SK-N-MC (cell line): Measurements from ENCODE around the gene IGFBP3.

ENCODE experiments used
- DNase-seq: peaks from one replicate; pipeline ENCODE4 v3.0.0-alpha.2; 2011; ENCODE audit warnings: low read depth, low spot score
- H3K27ac ChIP-seq: fragments of 200-600 bp; sonication (generic); 2 replicates; pipeline ENCODE4 v1.5.1; 2016; ENCODE audit warnings: mixed run types
- H3K36me3 ChIP-seq: fragments of 200-600 bp; sonication (generic); 2 replicates; pipeline ENCODE4 v1.6.1; 2017; ENCODE audit warnings: antibody characterized with exemption, low read length, mixed read lengths; ENCODE audit not compliant: insufficient read depth
- H3K4me3 ChIP-seq: fragments of 200-600 bp; sonication (generic); 2 replicates; pipeline ENCODE4 v1.5.1; 2016
- H3K9ac ChIP-seq: fragments of 200-600 bp; sonication (generic); 2 replicates; pipeline ENCODE4 v1.8.0; 2017; ENCODE audit warnings: mixed run types, mixed read lengths; ENCODE audit not compliant: insufficient read length
- H3K9me3 ChIP-seq: fragments of 200-600 bp; sonication (generic); 2 replicates; pipeline ENCODE4 v1.6.1; 2017; ENCODE audit warnings: low read depth, mild to moderate bottlenecking, antibody characterized with exemption, low read length, moderate library complexity, mixed read lengths
- EZH2 ChIP-seq: fragments of 200-600 bp; sonication (generic); IDR thresholded peaks from one replicate; pipeline ENCODE4 v1.6.1; 2017; ENCODE audit warnings: antibody characterized with exemption
- FOXP2 ChIP-seq: optimal IDR thresholded peaks from 2 replicates; pipeline ENCODE3; 2011; ENCODE audit warnings: mild to moderate bottlenecking, moderate library complexity; ENCODE audit not compliant: insufficient read depth; ENCODE audit errors: extremely low read length, control extremely low read depth
- POLR2AphosphoS5 ChIP-seq: IDR thresholded peaks from 2 replicates; pipeline ENCODE4 v1.6.1; 2012; ENCODE audit warnings: mild to moderate bottlenecking, low read depth, low read length, borderline replicate concordance

The IGFBP3 gene

GRCh38 chr7:45919231-45919784 is 1.8 kb downstream of the IGFBP3 start:
- H3K4me3 ChIP-seq, result no peak overlapping the region
- no peak overlapping the region for H3K9ac ChIP-seq
- no peak for DNase-seq
- H3K27ac ChIP-seq, result no peak overlapping the region
- H3K9me3 ChIP-seq, result no peaks in the 10 kb centered on the region
- TF ChIP-seq FOXP2 (no peak), POLR2AphosphoS5 (no peak), EZH2 (no peak)
- no peaks in the 10 kb centered on the region for H3K36me3 ChIP-seq

- TF ChIP-seq EZH2, result no peak
- TF ChIP-seq POLR2AphosphoS5, result no peak
- TF ChIP-seq FOXP2, result no peak
- no peak for DNase-seq
- Histone ChIP-seq H3K36me3 (no peaks in the 10 kb centered on the region), H3K27ac (no peak overlapping the region), H3K9me3 (no peaks in the 10 kb centered on the region), H3K4me3 (no peak overlapping the region), H3K9ac (no peak overlapping the region)
Measured at GRCh38 chr7:45918556-45918955, 2.5 kb downstream of the IGFBP3 start.

GRCh38 chr7:45917658-45918057 is 3.4 kb downstream of the IGFBP3 start:
- no peak overlapping the region for H3K9ac ChIP-seq
- no peaks in the 10 kb centered on the region for H3K9me3 ChIP-seq
- no peak for DNase-seq
- H3K27ac ChIP-seq, result no peak overlapping the region
- no peak overlapping the region for H3K4me3 ChIP-seq
- TF ChIP-seq EZH2, result no peak
- no peak for TF ChIP-seq POLR2AphosphoS5
- no peak for TF ChIP-seq FOXP2
- no peaks in the 10 kb centered on the region for H3K36me3 ChIP-seq

- H3K36me3 ChIP-seq, result no peaks in the 10 kb centered on the region
- no peaks in the 10 kb centered on the region for H3K9me3 ChIP-seq
- H3K27ac ChIP-seq, result no peak overlapping the region
- H3K9ac ChIP-seq, result no peak overlapping the region
- TF ChIP-seq EZH2 (no peak), POLR2AphosphoS5 (no peak), FOXP2 (no peak)
- DNase-seq, result no peak
- H3K4me3 ChIP-seq, result no peak overlapping the region
Measured at GRCh38 chr7:45917064-45917463, 4.0 kb downstream of the IGFBP3 start.

- no peak for DNase-seq
- no peak overlapping the region for H3K9ac ChIP-seq
- H3K27ac ChIP-seq, result no peak overlapping the region
- H3K36me3 ChIP-seq, result no peaks in the 10 kb centered on the region
- TF ChIP-seq FOXP2 (no peak), EZH2 (no peak), POLR2AphosphoS5 (no peak)
- H3K9me3 ChIP-seq, result no peaks in the 10 kb centered on the region
- H3K4me3 ChIP-seq, result no peak overlapping the region
Measured at GRCh38 chr7:45915606-45916005, 5.5 kb downstream of the IGFBP3 start.

GRCh38 chr7:45914911-45915310 is 6.2 kb downstream of the IGFBP3 start:
- TF ChIP-seq POLR2AphosphoS5 (no peak), FOXP2 (no peak), EZH2 (no peak)
- Histone ChIP-seq H3K9ac (no peak overlapping the region), H3K27ac (no peak overlapping the region), H3K36me3 (no peaks in the 10 kb centered on the region), H3K4me3 (no peak overlapping the region), H3K9me3 (no peaks in the 10 kb centered on the region)
- no peak for DNase-seq

GRCh38 chr7:45912972-45913371 is 8.1 kb downstream of the IGFBP3 start:
- H3K27ac ChIP-seq, result no peak overlapping the region
- H3K9ac ChIP-seq, result no peak overlapping the region
- no peaks in the 10 kb centered on the region for H3K36me3 ChIP-seq
- DNase-seq, result no peak
- no peaks in the 10 kb centered on the region for H3K9me3 ChIP-seq
- H3K4me3 ChIP-seq, result no peak overlapping the region
- no peak for TF ChIP-seq FOXP2

- TF ChIP-seq POLR2AphosphoS5, result no peak
- no peak for TF ChIP-seq EZH2
- TF ChIP-seq FOXP2, result no peak
- no peaks in the 10 kb centered on the region for H3K9me3 ChIP-seq
- H3K36me3 ChIP-seq, result no peaks in the 10 kb centered on the region
- no peak overlapping the region for H3K27ac ChIP-seq
- H3K4me3 ChIP-seq, result no peak overlapping the region
- no peak for DNase-seq
- no peak overlapping the region for H3K9ac ChIP-seq
Measured at GRCh38 chr7:45911311-45911710, 9.8 kb downstream of the IGFBP3 start.

- TF ChIP-seq POLR2AphosphoS5 (no peak), EZH2 (no peak), FOXP2 (no peak)
- Histone ChIP-seq H3K9ac (no peak overlapping the region), H3K4me3 (no peak overlapping the region), H3K36me3 (no peaks in the 10 kb centered on the region), H3K27ac (no peak overlapping the region), H3K9me3 (no peaks in the 10 kb centered on the region)
- no peak for DNase-seq
Measured at GRCh38 chr7:45910855-45911254, 10.2 kb downstream of the IGFBP3 start.

- no peak overlapping the region for H3K27ac ChIP-seq
Measured at GRCh38 chr7:45909561-45909960, 11.5 kb downstream of the IGFBP3 start.

More at GRCh38 chr7:45909561-45909960, 11.5 kb downstream of the IGFBP3 start:
- H3K9me3 ChIP-seq, result no peaks in the 10 kb centered on the region
- TF ChIP-seq EZH2 (no peak), FOXP2 (no peak), POLR2AphosphoS5 (no peak)
- H3K9ac ChIP-seq, result no peak overlapping the region
- H3K36me3 ChIP-seq, result no peaks in the 10 kb centered on the region
- H3K4me3 ChIP-seq, result no peak overlapping the region
- DNase-seq, result no peak
